ENCODE results near the gene RAB5B.

DNA sequence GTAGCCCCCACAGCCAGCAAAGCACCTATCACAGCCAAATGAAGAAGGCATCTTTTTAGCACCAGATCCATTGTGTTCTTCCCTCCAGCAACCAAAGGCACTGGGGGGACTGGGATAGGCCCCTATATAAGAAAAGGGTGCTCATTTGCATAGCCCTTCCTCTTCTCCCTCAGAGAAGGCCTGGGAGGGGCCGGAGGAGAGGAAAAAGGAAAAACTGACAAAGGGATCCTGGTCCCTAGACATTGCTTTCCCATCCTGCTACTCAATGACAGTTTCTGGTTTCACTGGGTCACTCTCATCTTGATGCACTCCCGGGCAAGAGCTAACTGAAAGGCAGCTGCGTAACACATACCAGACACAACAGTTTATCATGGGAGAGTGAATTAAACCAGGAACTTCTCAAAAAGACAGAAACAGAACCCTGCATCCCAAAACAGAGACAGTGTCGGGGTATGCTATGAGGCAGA is 7.9 kb upstream of the RAB5B start, which contains the start of gene PMEL:
- TF ChIP-seq POLR2A (IDR thresholded peaks at IDR 0.05; ENCODE audit: low read length), result no peak
- TF ChIP-seq GATA1 (IDR thresholded peaks at IDR 0.05; ENCODE audit: low read depth, low read length), result no peak

All from erythroblast (primary cell).